Measurements from ENCODE around the gene PPIL1. TPM values are rescaled to one million over a fixed set of nuclear protein-coding genes. Genes with fewer than 3 reads are reported as not detected.

The PPIL1 gene
- total and polyA plus RNA-seq, 10 of the 15 experiments (the other 5 are each of a cell fraction or from before 2014, with no cell fraction given): 39.5 to 95.8 (median 70.5) TPM

- WGBS (ENCODE audit: insufficient coverage, insufficient replicate concordance, low lambda C conversion rate, missing lambda C conversion rate): 65% methylated on average over 8 of the region's 8 CpGs
- in situ Hi-C loops (cut with MboI) (no loop called here), intact Hi-C loops (cut with micrococcal nuclease; ENCODE audit: unreplicated experiment) (no loop called here)
- no peak overlapping the region for H3K4me3 ChIP-seq
- ChIA-PET POLR2A (no interaction called here), CTCF (no interaction called here), RAD21 (ENCODE audit: unreplicated experiment) (no interaction called here), SMC1A (ENCODE audit: uncharacterized antibody, unreplicated experiment) (interaction anchor here (1.0 kb wide), 1 partner anchor 8 kb away, joined by 3 read pairs; no protein-coding TSS in a partner anchor)
- H3K9me3 ChIP-seq (replicated peaks; ENCODE audit: control insufficient read depth, insufficient read depth, low read length): no peaks in the 10 kb centered on the region
- no peaks in the 10 kb centered on the region for H3K79me2 ChIP-seq (ENCODE audit: control insufficient read depth, insufficient read depth, low read length)
- DNase-seq (ENCODE audit: low read depth, low spot score): no peak
- no peak overlapping the region for H3K4me2 ChIP-seq (ENCODE audit: control insufficient read depth, insufficient read depth)
- H3K27ac ChIP-seq (ENCODE audit: control insufficient read depth, insufficient read depth): no peak overlapping the region
- no peaks in the 10 kb centered on the region for H4K20me1 ChIP-seq (ENCODE audit: control insufficient read depth, insufficient read depth)
- no peaks in the 10 kb centered on the region for H3K36me3 ChIP-seq (ENCODE audit: control insufficient read depth in 2 of 2, insufficient read depth in 2 of 2, low read length in 1 of 2)
- no peak for FAIRE-seq
- TF ChIP-seq POLR2AphosphoS5 (IDR thresholded peaks at IDR 0.05; ENCODE audit: low read length) (no peak), RELB (IDR thresholded peaks at IDR 0.05; ENCODE audit: low read depth) (no peak), IKZF2 (IDR thresholded peaks at IDR 0.05) (no peak), ZNF274 (IDR thresholded peaks at IDR 0.05; ENCODE audit: insufficient read depth, insufficient read length) (no peak), BRCA1 (IDR thresholded peaks at IDR 0.05; ENCODE audit: low read depth, low read length) (no peak), MEF2A (IDR thresholded peaks at IDR 0.05; ENCODE audit: insufficient read depth, low read depth, low read length) (no peak), MTA2 (IDR thresholded peaks at IDR 0.05; ENCODE audit: low read depth) (no peak), CBFB (IDR thresholded peaks at IDR 0.05; ENCODE audit: low read depth) (no peak), BACH1 (IDR thresholded peaks at IDR 0.05; ENCODE audit: borderline replicate concordance) (no peak), ZZZ3 (IDR thresholded peaks at IDR 0.05; ENCODE audit: control insufficient read depth, insufficient read length, low read depth) (no peak), KLF5 (IDR thresholded peaks at IDR 0.05; ENCODE audit: partially characterized antibody) (no peak), MLLT1 (IDR thresholded peaks at IDR 0.05) (no peak), BCL3 (IDR thresholded peaks at IDR 0.05; ENCODE audit: borderline replicate concordance, insufficient read depth, low read depth, low read length, poor library complexity, severe bottlenecking) (no peak), FOS (IDR thresholded peaks at IDR 0.05; ENCODE audit: borderline replicate concordance, extremely low read depth, insufficient read length) (no peak), TCF3 (IDR thresholded peaks at IDR 0.05; ENCODE audit: borderline replicate concordance, insufficient read depth, low read depth, low read length) (no peak), PAX5 (IDR thresholded peaks at IDR 0.05; ENCODE audit: borderline replicate concordance, low read depth, low read length) (no peak), IRF5 (IDR thresholded peaks at IDR 0.05; ENCODE audit: borderline replicate concordance) (no peak), USF1 (IDR thresholded peaks at IDR 0.05; ENCODE audit: borderline replicate concordance, extremely low read length, insufficient read depth, low read depth, low read length) (no peak), MTA3 (IDR thresholded peaks at IDR 0.05; ENCODE audit: borderline replicate concordance, low read length) (no peak), LARP7 (IDR thresholded peaks at IDR 0.05) (no peak)
- BruUV-seq (replicated peaks): no TSS peak
- no peak overlapping the region for H2AFZ ChIP-seq (ENCODE audit: control insufficient read depth, low read depth, low read length)
- no peaks in the 10 kb centered on the region for H3K27me3 ChIP-seq (replicated peaks in 1 of 2; ENCODE audit: control insufficient read depth in 2 of 2, insufficient read depth in 2 of 2, low read length in 1 of 2)
- no peak overlapping the region for H3K9ac ChIP-seq (ENCODE audit: control insufficient read depth, insufficient read depth, low read length)
- ATAC-seq: no peak
- no peaks in the 10 kb centered on the region for H3K4me1 ChIP-seq (ENCODE audit: control insufficient read depth, insufficient read depth, low read length)
These were observed 48.6 kb downstream of the PPIL1 start for GRCh38 chr6:36825994-36826393.

Data from GM12878 (cell line).